Peyer's patch (tissue), 4 donors: ENCODE results near the gene METTL17. TPM values are rescaled to one million over a fixed set of nuclear protein-coding genes. Genes with fewer than 3 reads are reported as not detected.
"Not testable (repeated sequence)": the region's sequence is repeated elsewhere in the genome, so short reads cannot be mapped to it uniquely, and the experiment has no call there.

Experiments
- DNase-seq, 3 donors: peaks; one replicate each; pipeline ENCODE4 v3.0.0-alpha.2; 2017 to 2019
- H3K27ac ChIP-seq, 4 donors: fragments of 200-600 bp; sonication (generic); one replicate each; pipeline ENCODE4 v1.5.1; 2016 to 2019
- H3K27me3 ChIP-seq, 2 donors: fragments of 200-600 bp; sonication (generic); one replicate each; pipeline ENCODE4 v1.5.1; 2019
- H3K36me3 ChIP-seq, 3 donors: fragments of 200-600 bp; sonication (generic); one replicate each; pipeline ENCODE4 v1.5.1; 2016 to 2019
- H3K4me1 ChIP-seq, 4 donors: fragments of 200-600 bp; sonication (generic); one replicate each; pipeline ENCODE4 v1.5.1; 2016 to 2019
- H3K4me3 ChIP-seq, 4 donors: fragments of 200-600 bp; sonication (generic); 1 replicate in 3 of 4; 2 replicates in 1 of 4; pipeline ENCODE4 v1.5.1; 2016 to 2019; ENCODE audit warnings: mild to moderate bottlenecking in 1 of 4
- H3K9me3 ChIP-seq, 4 donors: fragments of 200-600 bp; sonication (generic); one replicate each; pipeline ENCODE4 v1.5.1; 2016 to 2019; ENCODE audit warnings: mild to moderate bottlenecking in 1 of 4
- POLR2A ChIP-seq, 2 donors: fragments of 450-650 bp; IDR thresholded peaks; one replicate each; pipeline ENCODE4 v1.5.1; 2017; ENCODE audit warnings: antibody characterized with exemption in 2 of 2, mild to moderate bottlenecking in 2 of 2, moderate library complexity in 2 of 2
- total RNA-seq, 4 donors: library from RNA; depleted of rRNA; stranded (reverse); fragments of >200 nt; gene quantifications; one replicate each; pipeline ENCODE4 v1.1.0, GENCODE V29; 2016
- TF ChIP-seq, protein P1 (sequence below), 6 experiments: fragments of 450-650 bp in 4 of 6; fragments of 200-600 bp in 2 of 6; sonication (generic) in 1 of 6; IDR thresholded peaks; one replicate each; pipeline ENCODE4 v1.5.1; 2017 to 2019; ENCODE audit warnings: antibody characterized with exemption in 6 of 6, mild to moderate bottlenecking in 3 of 6, moderate library complexity in 1 of 6

Gene METTL17, protein sequence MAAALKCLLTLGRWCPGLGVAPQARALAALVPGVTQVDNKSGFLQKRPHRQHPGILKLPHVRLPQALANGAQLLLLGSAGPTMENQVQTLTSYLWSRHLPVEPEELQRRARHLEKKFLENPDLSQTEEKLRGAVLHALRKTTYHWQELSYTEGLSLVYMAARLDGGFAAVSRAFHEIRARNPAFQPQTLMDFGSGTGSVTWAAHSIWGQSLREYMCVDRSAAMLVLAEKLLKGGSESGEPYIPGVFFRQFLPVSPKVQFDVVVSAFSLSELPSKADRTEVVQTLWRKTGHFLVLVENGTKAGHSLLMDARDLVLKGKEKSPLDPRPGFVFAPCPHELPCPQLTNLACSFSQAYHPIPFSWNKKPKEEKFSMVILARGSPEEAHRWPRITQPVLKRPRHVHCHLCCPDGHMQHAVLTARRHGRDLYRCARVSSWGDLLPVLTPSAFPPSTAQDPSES
- 100 to 1,000 TPM; 118 to 166 (median 124) TPM for total RNA-seq

DNA sequence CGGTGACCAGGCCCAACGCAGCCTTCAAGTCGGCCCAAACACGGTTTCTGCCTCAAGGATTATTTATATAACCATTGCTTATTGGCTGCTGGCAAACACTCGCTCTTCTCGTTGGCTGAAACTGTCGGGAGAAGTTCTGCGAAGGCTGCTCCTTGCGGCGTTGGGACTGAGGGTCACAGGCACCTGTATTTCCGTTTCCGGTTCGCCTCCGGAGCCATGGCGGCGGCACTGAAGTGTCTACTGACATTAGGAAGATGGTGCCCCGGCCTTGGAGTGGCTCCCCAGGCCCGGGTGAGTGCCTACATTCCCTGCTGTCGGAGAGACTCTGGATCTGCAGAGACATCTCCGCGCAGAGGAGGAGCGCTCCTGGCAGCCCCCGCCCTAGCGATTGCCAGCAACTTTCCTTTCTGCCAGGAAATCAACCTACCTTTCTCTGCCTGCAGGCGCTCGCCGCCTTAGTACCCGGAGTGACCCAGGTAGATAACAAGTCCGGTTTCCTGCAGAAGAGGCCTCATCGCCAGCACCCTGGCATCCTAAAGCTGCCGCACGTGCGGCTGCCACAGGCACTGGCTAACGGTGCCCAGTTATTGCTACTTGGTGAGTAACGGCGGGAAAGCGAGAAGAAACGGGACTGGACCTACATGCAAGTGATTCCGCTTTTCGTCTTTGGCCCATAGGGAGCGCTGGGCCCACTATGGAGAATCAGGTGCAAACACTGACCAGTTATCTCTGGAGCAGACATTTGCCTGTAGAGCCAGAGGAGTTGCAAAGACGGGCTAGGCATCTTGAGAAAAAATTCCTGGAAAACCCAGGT lies at the start of gene METTL17:
METTL17 (plus strand) TSS at position 194 of the 814 bp plus-strand sequence; CDS start at position 217, 23 bp downstream.
- Histone ChIP-seq H3K4me1 (peaks cover 0 to 27% (median 10%) of the 10 kb centered on the region in 4 donors), H3K27me3 (no peaks in the 10 kb centered on the region), H3K36me3 (peaks cover 0 to 33% (median 0%) of the 10 kb centered on the region in 3 donors), H3K27ac (peak within 1 kb of the TSS; percentile 66 to 90 (median 81)), H3K4me3 (peak within 1 kb of the TSS; percentile 69 to 98 (median 82)), H3K9me3 (no peaks in the 10 kb centered on the region)
- TF ChIP-seq, protein P1, sequence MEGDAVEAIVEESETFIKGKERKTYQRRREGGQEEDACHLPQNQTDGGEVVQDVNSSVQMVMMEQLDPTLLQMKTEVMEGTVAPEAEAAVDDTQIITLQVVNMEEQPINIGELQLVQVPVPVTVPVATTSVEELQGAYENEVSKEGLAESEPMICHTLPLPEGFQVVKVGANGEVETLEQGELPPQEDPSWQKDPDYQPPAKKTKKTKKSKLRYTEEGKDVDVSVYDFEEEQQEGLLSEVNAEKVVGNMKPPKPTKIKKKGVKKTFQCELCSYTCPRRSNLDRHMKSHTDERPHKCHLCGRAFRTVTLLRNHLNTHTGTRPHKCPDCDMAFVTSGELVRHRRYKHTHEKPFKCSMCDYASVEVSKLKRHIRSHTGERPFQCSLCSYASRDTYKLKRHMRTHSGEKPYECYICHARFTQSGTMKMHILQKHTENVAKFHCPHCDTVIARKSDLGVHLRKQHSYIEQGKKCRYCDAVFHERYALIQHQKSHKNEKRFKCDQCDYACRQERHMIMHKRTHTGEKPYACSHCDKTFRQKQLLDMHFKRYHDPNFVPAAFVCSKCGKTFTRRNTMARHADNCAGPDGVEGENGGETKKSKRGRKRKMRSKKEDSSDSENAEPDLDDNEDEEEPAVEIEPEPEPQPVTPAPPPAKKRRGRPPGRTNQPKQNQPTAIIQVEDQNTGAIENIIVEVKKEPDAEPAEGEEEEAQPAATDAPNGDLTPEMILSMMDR (IDR thresholded peaks at IDR 0.05): peak in 4 of 6 experiments; percentile 16 to 41 (median 37)
- peak; percentile 46 to 68 for TF ChIP-seq POLR2A (IDR thresholded peaks at IDR 0.05)
- DNase-seq: peak; percentile 85 to 96 (median 89)

DNA sequence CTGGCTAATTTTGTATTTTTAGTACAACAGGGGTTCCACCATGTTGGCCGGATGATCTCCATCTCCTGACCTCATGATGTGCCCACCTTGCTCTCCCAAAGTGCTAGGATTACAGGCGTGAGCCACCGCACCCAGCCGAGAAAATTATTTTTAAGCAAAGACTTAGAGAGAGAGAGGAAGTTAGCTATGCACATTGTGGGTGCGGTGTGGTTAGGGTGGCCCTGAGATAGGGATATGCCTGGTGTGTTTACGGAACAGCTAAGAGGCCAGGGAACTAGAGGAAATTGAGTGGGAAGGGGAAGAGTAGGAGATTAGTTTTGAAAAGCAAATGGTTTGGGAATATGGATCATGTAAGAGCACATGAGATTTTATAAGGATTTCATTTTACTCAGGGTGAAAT lies 44.6 kb upstream of the METTL17 start:
- DNase-seq: not testable (repeated sequence)

DNA sequence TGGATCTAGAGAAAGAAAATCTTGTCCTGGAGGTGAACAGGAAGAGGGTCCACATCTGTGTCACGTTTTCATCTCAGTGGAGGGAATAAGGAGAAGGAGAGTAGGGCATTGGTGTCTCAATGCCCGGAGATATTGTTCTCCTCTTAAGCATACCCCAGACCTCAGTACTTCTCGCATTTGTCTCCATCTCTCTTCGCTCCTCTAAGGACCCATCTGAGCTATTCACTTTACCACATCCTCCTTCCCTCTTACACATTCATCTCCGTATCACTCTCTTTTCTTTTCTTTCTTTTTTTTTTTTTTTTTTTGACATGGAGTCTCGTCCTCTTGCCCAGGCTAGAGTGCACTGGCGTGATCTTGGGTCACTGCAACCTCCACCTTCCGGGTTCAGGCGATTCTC lies 43.1 kb upstream of the METTL17 start:
- not testable (repeated sequence) for H3K4me1 ChIP-seq, DNase-seq, H3K27ac ChIP-seq, H3K4me3 ChIP-seq, H3K9me3 ChIP-seq, H3K27me3 ChIP-seq, H3K36me3 ChIP-seq

More for the DNA sequence above, 44.6 kb upstream of the METTL17 start:
- not testable (repeated sequence) for H3K4me1 ChIP-seq, H3K9me3 ChIP-seq, H3K27ac ChIP-seq, H3K27me3 ChIP-seq, H3K36me3 ChIP-seq, H3K4me3 ChIP-seq

DNA sequence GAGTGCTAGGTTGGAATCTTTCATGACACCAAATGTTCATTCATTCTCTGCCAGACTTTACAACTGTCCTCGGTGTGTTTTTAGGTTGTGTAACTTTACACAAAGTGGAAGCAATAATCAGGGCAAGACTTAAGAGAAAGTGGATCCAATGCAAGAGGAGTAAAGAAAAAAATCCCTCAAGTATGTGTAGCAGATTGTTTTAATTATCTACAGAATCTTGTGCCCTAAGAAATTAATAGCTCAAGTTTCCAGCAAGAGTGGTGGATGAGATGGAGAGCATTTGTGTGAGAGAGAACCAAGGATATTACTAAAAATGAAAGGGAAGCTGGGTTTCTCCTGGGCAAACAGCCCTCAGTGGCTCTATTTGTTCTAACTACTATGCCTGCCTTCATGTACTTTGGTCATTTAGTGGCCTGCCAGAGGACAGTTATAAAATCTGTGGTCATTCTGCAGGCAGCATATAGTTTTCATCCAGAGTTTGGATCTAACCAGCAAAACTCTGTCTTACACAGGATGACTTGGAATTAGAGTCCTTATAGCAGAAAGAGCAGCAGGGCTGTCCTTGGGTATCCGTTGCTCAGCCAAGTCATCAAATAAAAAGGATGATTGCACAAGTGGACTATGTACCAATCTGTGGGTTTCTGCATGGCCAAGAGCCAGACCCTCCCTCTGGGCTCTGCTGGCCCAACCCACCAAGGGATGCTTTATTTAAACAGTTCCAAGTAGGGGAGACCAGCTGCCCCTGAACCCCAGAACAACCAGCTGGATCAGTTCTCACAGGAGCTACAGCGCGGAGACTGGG lies 34.8 kb upstream of the METTL17 start, which contains the start of gene RNASE2:
RNASE2 (plus strand) TSS at position 752 of the 802 bp plus-strand sequence. CDS start 285 bp downstream, outside the sequence.
- DNase-seq, H3K27ac ChIP-seq: not testable (repeated sequence)

DNA sequence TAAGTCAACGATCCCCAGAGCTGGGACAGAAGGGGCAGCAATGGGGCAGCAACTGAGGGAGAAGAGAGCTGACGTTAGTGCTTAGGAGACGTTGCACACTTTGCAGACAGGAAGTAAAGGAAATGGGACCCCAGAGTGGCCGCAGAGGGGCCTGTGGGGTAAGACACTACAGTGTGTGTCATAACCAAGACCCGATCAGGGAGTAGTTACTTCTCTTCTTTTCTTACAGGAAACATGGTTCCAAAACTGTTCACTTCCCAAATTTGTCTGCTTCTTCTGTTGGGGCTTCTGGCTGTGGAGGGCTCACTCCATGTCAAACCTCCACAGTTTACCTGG lies 34.3 kb upstream of the METTL17 start:
- H3K36me3 ChIP-seq, H3K9me3 ChIP-seq, H3K4me1 ChIP-seq, H3K27me3 ChIP-seq, DNase-seq, H3K27ac ChIP-seq, H3K4me3 ChIP-seq: not testable (repeated sequence)

More for the DNA sequence above, 34.8 kb upstream of the METTL17 start, which contains the start of gene RNASE2:
- H3K27me3 ChIP-seq, H3K9me3 ChIP-seq, H3K4me1 ChIP-seq, H3K4me3 ChIP-seq, H3K36me3 ChIP-seq: not testable (repeated sequence)

DNA sequence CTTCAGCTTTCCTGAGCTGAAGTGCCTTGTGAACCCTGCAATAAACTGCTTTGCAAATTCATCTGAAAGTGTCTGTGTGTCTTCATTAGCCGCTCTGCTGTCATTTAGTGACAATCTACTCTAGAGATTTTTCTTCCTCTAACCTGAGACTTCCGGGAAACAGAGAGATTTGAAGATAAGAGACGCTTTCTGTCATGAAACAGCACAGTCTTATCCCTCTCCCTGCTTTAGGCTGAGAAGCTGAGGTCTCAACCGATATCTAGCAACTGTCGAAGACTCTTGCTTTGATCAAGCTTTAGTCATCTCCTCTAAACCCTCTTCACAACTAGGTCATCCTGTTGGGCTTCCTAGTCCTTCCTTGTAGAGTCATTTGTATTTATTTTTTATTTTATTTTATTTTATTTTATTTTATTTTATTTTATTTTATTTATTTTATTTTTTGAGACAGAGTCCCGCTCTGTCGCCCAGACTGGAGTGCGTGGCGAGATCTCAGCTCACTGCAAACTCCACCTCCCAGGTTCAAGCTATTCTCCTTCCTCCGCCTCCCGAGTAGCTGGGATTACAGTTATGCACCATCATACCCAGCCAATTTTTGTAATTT lies 33.3 kb upstream of the METTL17 start:
- TF ChIP-seq, protein P1 (IDR thresholded peaks at IDR 0.05): no peak
- TF ChIP-seq POLR2A (IDR thresholded peaks at IDR 0.05): no peak
- no peaks in the 10 kb centered on the region for H3K27me3 ChIP-seq
- no peaks in the 10 kb centered on the region for H3K36me3 ChIP-seq
- DNase-seq: no peak
- H3K4me3 ChIP-seq: no peak overlapping the region
- H3K9me3 ChIP-seq: no peaks in the 10 kb centered on the region
- H3K27ac ChIP-seq: no peak overlapping the region
- no peaks in the 10 kb centered on the region for H3K4me1 ChIP-seq

DNA sequence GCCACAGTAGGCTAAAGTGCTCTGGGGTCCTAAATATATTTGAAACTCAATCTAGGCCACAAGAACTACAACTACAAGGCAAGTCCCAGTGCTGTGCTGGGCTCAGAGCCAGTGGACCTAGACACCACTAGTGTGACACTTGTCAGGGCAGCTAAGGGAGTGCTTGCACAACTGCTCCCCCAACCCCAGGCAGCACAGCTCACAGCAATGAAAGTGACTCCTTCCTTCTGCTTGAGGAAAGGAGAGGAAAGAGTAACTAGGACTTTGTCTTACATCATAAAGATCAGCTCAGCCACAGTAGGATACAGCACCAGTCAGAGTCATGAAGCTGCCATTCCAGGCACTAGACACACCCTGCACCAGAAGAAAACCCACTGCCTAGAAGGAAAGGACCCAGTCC lies 30.8 kb upstream of the METTL17 start:
- not testable (repeated sequence) for H3K9me3 ChIP-seq, H3K36me3 ChIP-seq, H3K4me1 ChIP-seq, DNase-seq, H3K4me3 ChIP-seq, H3K27me3 ChIP-seq, H3K27ac ChIP-seq
